SH-SY5Y (cell line): ENCODE measurements around the gene ABAT.

Experiments
- GATA2 ChIP-seq: IDR thresholded peaks from 2 replicates; pipeline ENCODE4 v1.6.1; 2011; ENCODE audit warnings: mild to moderate bottlenecking, low read depth, low read length
- GATA3 ChIP-seq: IDR thresholded peaks from 2 replicates; pipeline ENCODE4 v1.6.1; 2011; ENCODE audit warnings: low read depth, mild to moderate bottlenecking, low read length, moderate library complexity

Gene ABAT

DNA sequence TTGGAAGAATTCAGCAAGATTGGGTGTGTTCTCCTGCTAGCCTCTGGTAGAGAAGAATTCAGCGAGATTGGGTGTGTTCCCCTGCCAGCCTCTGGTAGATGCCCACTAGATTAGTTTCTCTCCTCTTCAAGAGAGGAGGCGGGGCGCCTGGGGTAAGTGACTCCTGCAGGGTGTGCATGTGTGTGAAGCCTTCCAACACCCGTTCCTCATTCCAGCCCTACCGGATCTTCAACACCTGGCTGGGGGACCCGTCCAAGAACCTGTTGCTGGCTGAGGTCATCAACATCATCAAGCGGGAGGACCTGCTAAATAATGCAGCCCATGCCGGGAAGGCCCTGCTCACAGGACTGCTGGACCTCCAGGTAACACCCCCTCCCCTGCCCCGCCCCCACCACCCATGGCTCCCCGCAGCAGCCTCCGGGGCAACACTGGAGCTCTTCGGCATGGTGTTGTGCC lies 101.7 kb downstream of the ABAT start:
- TF ChIP-seq GATA2 (no peak), GATA3 (no peak)

- TF ChIP-seq GATA2: no peak
- TF ChIP-seq GATA3: no peak
Observed at GRCh38 chr16:8777217-8777616, 102.8 kb downstream of the ABAT start.

GRCh38 chr16:8781797-8782196 lies 107.4 kb downstream of the ABAT start:
- TF ChIP-seq GATA2 (no peak), GATA3 (no peak)

- TF ChIP-seq GATA2 (no peak), GATA3 (no peak)
Observed at GRCh38 chr16:8782673-8783072, 108.3 kb downstream of the ABAT start.

GRCh38 chr16:8785408-8785807 lies 111.0 kb downstream of the ABAT start:
- TF ChIP-seq GATA3 (no peak), GATA2 (no peak)

GRCh38 chr16:8788578-8789172 lies 114.3 kb downstream of the ABAT start:
- TF ChIP-seq GATA3: no peak
- no peak for TF ChIP-seq GATA2

DNA sequence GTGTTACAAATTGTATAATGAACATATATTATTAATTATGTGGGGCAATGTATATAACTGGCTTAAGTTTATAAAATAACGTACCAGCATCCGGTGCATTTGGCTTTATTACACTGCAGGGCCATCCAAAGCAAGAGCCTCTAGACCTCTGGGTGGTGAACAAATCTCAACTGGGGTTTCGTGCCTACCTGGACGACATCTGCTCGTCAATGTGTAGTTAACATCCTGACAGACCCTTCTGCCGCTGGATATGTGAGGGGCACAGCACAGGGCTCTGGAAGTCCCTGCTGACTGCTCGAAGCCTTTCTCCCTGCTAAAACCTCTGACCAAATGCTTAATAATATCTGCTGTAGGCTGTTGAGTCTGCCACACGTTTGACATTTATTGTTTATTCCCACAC lies 120.7 kb downstream of the ABAT start:
- TF ChIP-seq GATA3: no peak
- TF ChIP-seq GATA2: no peak

- TF ChIP-seq GATA2: no peak
- no peak for TF ChIP-seq GATA3
Observed at GRCh38 chr16:8795818-8796217, 121.4 kb downstream of the ABAT start.

GRCh38 chr16:8796469-8797363 lies 122.3 kb downstream of the ABAT start:
- TF ChIP-seq GATA3 (no peak), GATA2 (peak; percentile 66)

GRCh38 chr16:8797364-8798173 lies 123.2 kb downstream of the ABAT start, which contains the start of the genes PMM2 and TMEM186:
Gene PMM2, plus strand, starts transcription at chr16:8797839. Its CDS starts 44 bp downstream, at chr16:8797883.
Gene TMEM186, minus strand, starts transcription at chr16:8797639. Its CDS starts 25 bp downstream, at chr16:8797614.
- TF ChIP-seq GATA3 (no peak), GATA2 (no peak)

- TF ChIP-seq GATA2 (no peak), GATA3 (no peak)
Observed at GRCh38 chr16:8798174-8798527, 123.7 kb downstream of the ABAT start.

DNA sequence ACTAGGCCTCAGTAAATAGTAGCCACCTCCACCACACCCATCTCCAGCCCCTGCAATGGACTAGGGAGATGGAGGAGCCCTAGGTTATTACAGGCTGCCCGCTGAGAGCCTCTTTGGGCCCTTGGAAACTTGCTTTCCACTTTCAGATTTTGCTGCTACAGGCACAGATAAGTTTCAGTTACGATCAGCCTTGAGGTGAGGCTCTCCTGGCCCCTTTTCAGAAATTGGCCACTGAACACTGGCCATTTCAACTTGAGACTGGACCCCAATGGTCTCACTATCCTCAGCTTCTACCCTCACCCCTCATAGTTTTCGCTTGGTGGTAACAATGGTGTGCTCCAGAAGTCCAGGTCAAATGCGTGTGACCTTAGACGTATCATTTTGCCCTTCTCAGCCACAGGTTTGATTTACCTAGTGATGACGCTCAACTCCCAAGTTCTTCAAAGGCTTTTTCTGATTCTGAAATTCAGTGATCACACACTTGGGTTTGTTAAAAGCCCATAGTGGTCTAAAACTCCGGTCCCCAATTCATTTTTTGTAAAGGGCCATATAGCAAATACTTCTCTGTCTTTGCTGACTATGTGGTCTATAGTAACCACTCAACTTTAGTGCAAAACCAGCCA lies 124.2 kb downstream of the ABAT start:
- no peak for TF ChIP-seq GATA2

GRCh38 chr16:8801701-8802100 lies 127.3 kb downstream of the ABAT start:
- TF ChIP-seq GATA3: no peak
- TF ChIP-seq GATA2: no peak

DNA sequence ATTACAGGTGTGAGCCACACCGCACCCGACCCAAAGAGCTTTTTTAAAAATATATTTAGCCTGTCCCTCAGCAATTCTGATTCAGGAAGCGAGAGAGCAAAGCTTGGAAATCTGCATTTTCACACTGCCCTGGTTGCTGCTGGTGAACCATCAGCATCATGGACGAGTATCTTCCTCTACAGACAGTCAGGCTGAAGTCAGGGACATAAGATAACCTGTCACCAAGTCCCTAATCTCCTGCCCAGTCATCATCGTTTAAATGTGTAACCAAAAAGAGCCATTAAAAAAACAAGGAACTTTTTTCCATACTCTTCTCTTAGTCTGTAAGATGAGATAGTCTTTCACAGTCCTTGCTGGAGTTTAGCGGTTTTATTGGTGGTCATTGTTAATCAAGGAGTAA lies 129.9 kb downstream of the ABAT start:
- TF ChIP-seq GATA2 (no peak), GATA3 (no peak)
